RWPE2 (cell line): ENCODE results near the gene HS2ST1.
A peak's percentile ranks its signal among the peaks of the same experiment; 100 is the strongest.

Experiments
- ATAC-seq: fragments of 200-7000 bp; cut with Tn5 transposase; 3 replicates; pipeline ENCODE4 v1.9.1; 2021; ENCODE audit warnings: low read depth
- DNase-seq: peaks from one replicate; pipeline ENCODE4 v3.0.0-alpha.2; 2020; ENCODE audit warnings: low spot score
- H3K27ac ChIP-seq: fragments of 450-650 bp; 2 replicates; pipeline ENCODE4 v1.5.1; 2017; ENCODE audit warnings: mild to moderate bottlenecking; ENCODE audit not compliant: poor library complexity, severe bottlenecking
- H3K27me3 ChIP-seq: fragments of 250-450 bp; sonication (Bioruptor Pico); 2 replicates; pipeline ENCODE4 v1.5.1; 2021; ENCODE audit warnings: mild to moderate bottlenecking, moderate library complexity; ENCODE audit not compliant: insufficient read depth, poor library complexity, severe bottlenecking
- H3K36me3 ChIP-seq: fragments of 250-450 bp; sonication (Bioruptor Pico); 2 replicates; pipeline ENCODE4 v1.5.1; 2020; ENCODE audit warnings: low read depth, mild to moderate bottlenecking, moderate library complexity
- H3K4me1 ChIP-seq: fragments of 250-450 bp; sonication (Bioruptor Pico); 2 replicates; pipeline ENCODE4 v1.5.1; 2021; ENCODE audit warnings: mild to moderate bottlenecking, moderate library complexity; ENCODE audit not compliant: insufficient read depth, poor library complexity, severe bottlenecking
- H3K4me3 ChIP-seq: fragments of 250-450 bp; sonication (Bioruptor Pico); 2 replicates; pipeline ENCODE4 v1.5.1; 2021; ENCODE audit warnings: mild to moderate bottlenecking, moderate library complexity; ENCODE audit not compliant: severe bottlenecking
- H3K9me3 ChIP-seq: fragments of 250-450 bp; sonication (Bioruptor Pico); 2 replicates; pipeline ENCODE4 v1.5.1; 2021; ENCODE audit warnings: mild to moderate bottlenecking, moderate library complexity; ENCODE audit not compliant: severe bottlenecking
- CTCF ChIP-seq: fragments of 450-650 bp; IDR thresholded peaks from one replicate; pipeline ENCODE4 v1.5.1; 2017; ENCODE audit warnings: mild to moderate bottlenecking, moderate library complexity; ENCODE audit not compliant: poor library complexity, severe bottlenecking

Gene HS2ST1

DNA sequence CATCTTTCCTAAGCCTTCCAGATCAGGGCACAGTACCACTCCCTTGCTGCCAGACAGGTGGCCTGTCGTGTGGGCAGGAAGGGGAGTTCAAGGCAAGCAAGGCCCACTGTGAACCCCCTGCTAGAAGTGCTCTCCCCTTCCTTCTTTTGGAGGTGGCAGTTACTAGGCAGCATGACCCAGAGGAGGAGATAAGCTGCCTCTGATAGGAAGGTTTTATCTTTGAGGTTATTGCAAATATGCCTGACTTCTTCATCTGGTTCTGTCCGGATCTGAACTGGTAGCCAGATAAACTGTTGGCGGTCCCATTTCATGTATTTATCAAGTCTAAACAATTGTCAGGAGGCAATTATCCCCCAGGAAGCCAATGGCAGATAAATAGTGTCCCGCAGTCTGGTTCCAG, 216.0 kb downstream of the HS2ST1 start:
- no peaks in the 10 kb centered on the region for H3K36me3 ChIP-seq
- H3K4me3 ChIP-seq: no peak overlapping the region
- peaks cover 7% of the 10 kb centered on the region for H3K4me1 ChIP-seq
- no peak for DNase-seq
- no peak overlapping the region for H3K27ac ChIP-seq
- H3K9me3 ChIP-seq: no peaks in the 10 kb centered on the region
- no peak for ATAC-seq
- no peak for TF ChIP-seq CTCF
- H3K27me3 ChIP-seq: no peaks in the 10 kb centered on the region

DNA sequence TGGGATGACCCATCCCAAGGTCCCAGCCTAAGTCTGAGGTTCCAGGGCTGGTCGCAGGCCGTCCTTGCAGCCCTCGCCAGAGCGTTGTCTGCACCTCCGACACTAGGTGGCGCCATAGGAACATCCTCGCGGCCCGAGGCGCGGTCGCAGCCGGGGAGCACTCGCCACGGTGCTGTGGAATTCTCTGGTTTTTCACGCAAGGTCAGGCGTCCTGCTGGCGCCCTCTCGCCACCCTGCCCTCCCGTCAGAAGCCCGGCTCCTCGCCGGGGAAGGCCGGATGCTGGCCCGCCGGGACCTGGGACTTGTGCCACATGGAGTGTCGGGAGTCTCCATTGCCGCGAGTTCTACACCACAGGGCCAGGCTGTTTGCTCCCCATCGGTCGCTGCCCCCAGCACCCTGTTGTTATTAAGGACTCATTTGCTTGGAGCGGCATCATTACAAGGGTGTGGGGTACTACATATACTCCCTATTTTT, 217.4 kb downstream of the HS2ST1 start:
- Histone ChIP-seq H3K4me1 (peaks cover 7% of the 10 kb centered on the region), H3K4me3 (peak overlapping the region; percentile 26), H3K36me3 (no peaks in the 10 kb centered on the region), H3K9me3 (no peaks in the 10 kb centered on the region), H3K27me3 (no peaks in the 10 kb centered on the region), H3K27ac (no peak overlapping the region)
- DNase-seq: peak; percentile 73
- peak; percentile 93 for TF ChIP-seq CTCF
- ATAC-seq: peak; percentile 91

DNA sequence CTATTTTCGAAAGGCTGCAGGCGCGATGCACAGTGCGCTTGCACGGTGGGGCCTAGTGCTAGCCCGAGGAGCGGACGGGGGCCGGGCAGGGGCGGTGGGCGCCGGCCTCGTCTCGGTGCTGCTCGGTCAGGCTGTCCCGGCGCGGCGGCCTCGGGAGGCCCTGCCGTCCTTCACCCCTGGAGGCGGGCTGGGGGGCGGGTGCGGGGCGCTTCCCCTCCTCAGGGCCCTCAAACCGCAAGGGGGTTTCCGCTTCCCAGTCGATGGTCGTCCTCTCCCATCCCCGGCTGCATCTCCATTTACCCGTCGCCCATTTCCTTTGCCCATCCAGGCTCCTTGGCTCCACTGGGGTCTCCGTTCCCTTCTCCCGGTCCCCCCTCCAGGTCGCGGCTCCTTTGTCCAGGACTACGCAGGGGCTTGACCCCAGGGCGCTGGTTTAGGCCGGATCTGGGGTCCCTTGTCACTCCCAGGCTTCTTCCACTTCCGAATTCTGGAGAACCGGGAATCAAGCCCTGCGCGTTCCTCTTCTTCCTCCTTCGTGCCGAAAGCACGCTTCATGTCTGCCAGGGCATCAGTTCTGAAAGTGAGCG, 217.9 kb downstream of the HS2ST1 start:
- DNase-seq (no peak), ATAC-seq (no peak)
- Histone ChIP-seq H3K36me3 (no peaks in the 10 kb centered on the region), H3K27ac (no peak overlapping the region), H3K27me3 (no peaks in the 10 kb centered on the region), H3K4me1 (peaks cover 7% of the 10 kb centered on the region), H3K4me3 (peak overlapping the region; percentile 26), H3K9me3 (no peaks in the 10 kb centered on the region)
- no peak for TF ChIP-seq CTCF

GRCh38 chr1:87134061-87134460, 219.6 kb downstream of the HS2ST1 start:
- H3K27ac ChIP-seq: no peak overlapping the region
- peaks cover 3% of the 10 kb centered on the region for H3K4me1 ChIP-seq
- no peaks in the 10 kb centered on the region for H3K27me3 ChIP-seq
- no peak for TF ChIP-seq CTCF
- H3K9me3 ChIP-seq: no peaks in the 10 kb centered on the region
- no peak overlapping the region for H3K4me3 ChIP-seq
- H3K36me3 ChIP-seq: no peaks in the 10 kb centered on the region
- no peak for ATAC-seq
- no peak for DNase-seq

- no peak overlapping the region for H3K27ac ChIP-seq
- DNase-seq (no peak), ATAC-seq (no peak)
- no peaks in the 10 kb centered on the region for H3K4me1 ChIP-seq
- TF ChIP-seq CTCF: no peak
- no peak overlapping the region for H3K4me3 ChIP-seq
- H3K9me3 ChIP-seq: no peaks in the 10 kb centered on the region
- no peaks in the 10 kb centered on the region for H3K36me3 ChIP-seq
- no peaks in the 10 kb centered on the region for H3K27me3 ChIP-seq
Observed at GRCh38 chr1:87134625-87135328, 220.3 kb downstream of the HS2ST1 start.
